GM12878 (cell line): ENCODE measurements around the gene SYN1. TPM values are rescaled to one million over a fixed set of nuclear protein-coding genes. Genes with fewer than 3 reads are reported as not detected.
A peak's percentile ranks its signal among the peaks of the same experiment; 100 is the strongest.

Experiments used
- BCL11A ChIP-seq: IDR thresholded peaks from 2 replicates; pipeline ENCODE4 v1.6.1; 2011; ENCODE audit warnings: low read depth, low read length
- CBFB ChIP-seq: IDR thresholded peaks from 2 replicates; pipeline ENCODE4 v1.6.1; 2016; ENCODE audit warnings: antibody characterized with exemption, low read depth
- GABPA ChIP-seq: IDR thresholded peaks from 2 replicates; pipeline ENCODE4 v1.6.1; 2014; ENCODE audit warnings: antibody characterized with exemption, low read depth, mild to moderate bottlenecking, inconsistent platforms
- IKZF1 ChIP-seq: fragments of 450-650 bp; conservative IDR thresholded peaks from 2 replicates; pipeline ENCODE4 v1.6.1; 2017; ENCODE audit warnings: antibody characterized with exemption, mild to moderate bottlenecking
- IRF3 ChIP-seq: fragments of 450-650 bp; IDR thresholded peaks from 2 replicates; pipeline ENCODE4 v1.6.1; 2014; ENCODE audit warnings: mild to moderate bottlenecking
- MEF2A ChIP-seq: IDR thresholded peaks from 2 replicates; pipeline ENCODE4 v1.6.1; 2011; ENCODE audit warnings: low read depth, mild to moderate bottlenecking, low read length, moderate library complexity; ENCODE audit not compliant: insufficient read depth
- MTA2 ChIP-seq: fragments of 450-650 bp; IDR thresholded peaks from 2 replicates; pipeline ENCODE4 v1.6.1; 2016; ENCODE audit warnings: low read depth, mild to moderate bottlenecking, moderate library complexity
- MXI1 ChIP-seq: fragments of 150-350 bp; IDR thresholded peaks from 2 replicates; pipeline ENCODE4 v1.6.1; 2011; ENCODE audit warnings: low read depth, mild to moderate bottlenecking, inconsistent platforms, low read length, improper control_type of control experiment
- NFXL1 ChIP-seq: fragments of 450-650 bp; IDR thresholded peaks from 2 replicates; pipeline ENCODE4 v1.6.1; 2017; ENCODE audit warnings: antibody characterized with exemption, mild to moderate bottlenecking, borderline replicate concordance
- NFYA ChIP-seq: IDR thresholded peaks from 2 replicates; pipeline ENCODE4 v1.6.1; 2011; ENCODE audit warnings: low read depth, mild to moderate bottlenecking, low read length, improper control_type of control experiment, borderline replicate concordance
- PKNOX1 ChIP-seq: fragments of 450-650 bp; IDR thresholded peaks from 2 replicates; pipeline ENCODE4 v1.6.1; 2016; ENCODE audit warnings: mild to moderate bottlenecking
- RBBP5 ChIP-seq: fragments of 200-600 bp; sonication (generic); conservative IDR thresholded peaks from 2 replicates; pipeline ENCODE4 v1.6.1; 2016
- SKIL ChIP-seq: fragments of 450-650 bp; IDR thresholded peaks from 2 replicates; pipeline ENCODE4 v1.6.1; 2017; ENCODE audit warnings: mild to moderate bottlenecking, low read depth, inconsistent platforms; ENCODE audit not compliant: poor library complexity, severe bottlenecking
- SUZ12 ChIP-seq: fragments of 200-600 bp; sonication (generic); IDR thresholded peaks from one replicate; pipeline ENCODE4 v1.6.1; 2018; ENCODE audit warnings: antibody characterized with exemption, mild to moderate bottlenecking; ENCODE audit not compliant: unreplicated experiment
- WRNIP1 ChIP-seq: IDR thresholded peaks from 2 replicates; pipeline ENCODE4 v1.6.1; 2011; ENCODE audit warnings: low read depth, low read length, improper control_type of control experiment, borderline replicate concordance
- ZNF24 ChIP-seq: fragments of 450-650 bp; IDR thresholded peaks from 2 replicates; pipeline ENCODE4 v1.6.1; 2017; ENCODE audit warnings: antibody characterized with exemption, mild to moderate bottlenecking
- ZNF384 ChIP-seq: IDR thresholded peaks from 2 replicates; pipeline ENCODE4 v1.6.1; 2012; ENCODE audit warnings: low read depth, mild to moderate bottlenecking, low read length, improper control_type of control experiment, borderline replicate concordance
- polyA plus RNA-seq, 11 experiments: library from polyadenylated mRNA; depleted of rRNA in 4 of 11; unstranded in 6 of 11; stranded (reverse) in 5 of 11; fragments of >200 nt; fragmentation: Nextera tagmentation in 4 of 11; fragmentation: Illumina TruSeq in 1 of 11; extraction: Ambion mirVana in 4 of 11; extraction: Trizol in 1 of 11; gene quantifications; 1 replicate in 1 of 11; 2 replicates in 10 of 11; pipeline versions ENCODE4 v1.2.1 to v1.2.3, GENCODE V29; 2011 to 2016; ENCODE audit warnings: inconsistent platforms in 2 of 11, missing spikeins in 2 of 11, low read depth in 1 of 11
- total RNA-seq, 4 experiments: library from RNA; depleted of rRNA in 3 of 4; stranded (reverse); fragments of >200 nt in 3 of 4; fragmentation: Illumina TruSeq in 1 of 4; extraction: Trizol in 1 of 4; gene quantifications; 2 replicates each; pipeline versions ENCODE4 v1.2.1 to v1.2.3, GENCODE V29; 2013 to 2021
- TF ChIP-seq, protein P1 (sequence below): IDR thresholded peaks from 2 replicates; pipeline ENCODE4 v1.6.1; 2012; ENCODE audit warnings: improper control_type of control experiment, low read depth, low read length; ENCODE audit not compliant: insufficient replicate concordance
- TF ChIP-seq, protein P2 (sequence below): IDR thresholded peaks from 2 replicates; pipeline ENCODE4 v1.6.1; 2011; ENCODE audit warnings: low read depth, low read length, improper control_type of control experiment, borderline replicate concordance

The SYN1 gene
- total and polyA plus RNA-seq, 10 of the 15 experiments (the other 5 are each of a cell fraction or from before 2014, with no cell fraction given): 0.09 to 0.57 (median 0.16) TPM; not detected in 3

GRCh38 chrX:47650164-47651042, 30.7 kb upstream of the SYN1 start, which contains the start of gene ELK1 (continued):
- TF ChIP-seq, protein P1, sequence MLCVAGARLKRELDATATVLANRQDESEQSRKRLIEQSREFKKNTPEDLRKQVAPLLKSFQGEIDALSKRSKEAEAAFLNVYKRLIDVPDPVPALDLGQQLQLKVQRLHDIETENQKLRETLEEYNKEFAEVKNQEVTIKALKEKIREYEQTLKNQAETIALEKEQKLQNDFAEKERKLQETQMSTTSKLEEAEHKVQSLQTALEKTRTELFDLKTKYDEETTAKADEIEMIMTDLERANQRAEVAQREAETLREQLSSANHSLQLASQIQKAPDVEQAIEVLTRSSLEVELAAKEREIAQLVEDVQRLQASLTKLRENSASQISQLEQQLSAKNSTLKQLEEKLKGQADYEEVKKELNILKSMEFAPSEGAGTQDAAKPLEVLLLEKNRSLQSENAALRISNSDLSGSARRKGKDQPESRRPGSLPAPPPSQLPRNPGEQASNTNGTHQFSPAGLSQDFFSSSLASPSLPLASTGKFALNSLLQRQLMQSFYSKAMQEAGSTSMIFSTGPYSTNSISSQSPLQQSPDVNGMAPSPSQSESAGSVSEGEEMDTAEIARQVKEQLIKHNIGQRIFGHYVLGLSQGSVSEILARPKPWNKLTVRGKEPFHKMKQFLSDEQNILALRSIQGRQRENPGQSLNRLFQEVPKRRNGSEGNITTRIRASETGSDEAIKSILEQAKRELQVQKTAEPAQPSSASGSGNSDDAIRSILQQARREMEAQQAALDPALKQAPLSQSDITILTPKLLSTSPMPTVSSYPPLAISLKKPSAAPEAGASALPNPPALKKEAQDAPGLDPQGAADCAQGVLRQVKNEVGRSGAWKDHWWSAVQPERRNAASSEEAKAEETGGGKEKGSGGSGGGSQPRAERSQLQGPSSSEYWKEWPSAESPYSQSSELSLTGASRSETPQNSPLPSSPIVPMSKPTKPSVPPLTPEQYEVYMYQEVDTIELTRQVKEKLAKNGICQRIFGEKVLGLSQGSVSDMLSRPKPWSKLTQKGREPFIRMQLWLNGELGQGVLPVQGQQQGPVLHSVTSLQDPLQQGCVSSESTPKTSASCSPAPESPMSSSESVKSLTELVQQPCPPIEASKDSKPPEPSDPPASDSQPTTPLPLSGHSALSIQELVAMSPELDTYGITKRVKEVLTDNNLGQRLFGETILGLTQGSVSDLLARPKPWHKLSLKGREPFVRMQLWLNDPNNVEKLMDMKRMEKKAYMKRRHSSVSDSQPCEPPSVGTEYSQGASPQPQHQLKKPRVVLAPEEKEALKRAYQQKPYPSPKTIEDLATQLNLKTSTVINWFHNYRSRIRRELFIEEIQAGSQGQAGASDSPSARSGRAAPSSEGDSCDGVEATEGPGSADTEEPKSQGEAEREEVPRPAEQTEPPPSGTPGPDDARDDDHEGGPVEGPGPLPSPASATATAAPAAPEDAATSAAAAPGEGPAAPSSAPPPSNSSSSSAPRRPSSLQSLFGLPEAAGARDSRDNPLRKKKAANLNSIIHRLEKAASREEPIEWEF: no peak
- no peak for TF ChIP-seq MEF2A
- TF ChIP-seq SKIL: no peak
- TF ChIP-seq ZNF384: no peak
- TF ChIP-seq IKZF1: peak; percentile 51; the same call in 1 of the 2 replicates
- no peak for TF ChIP-seq CBFB
- TF ChIP-seq ZNF24: no peak
- no peak for TF ChIP-seq WRNIP1
- no peak for TF ChIP-seq RBBP5
- TF ChIP-seq MXI1: peak; percentile 49; the same call in 1 of the 2 replicates
- no peak for TF ChIP-seq NFYA
- no peak for TF ChIP-seq BCL11A
- TF ChIP-seq NFXL1: no peak
- TF ChIP-seq MTA2: no peak
- 0 out of 2 replicates have a peak, but pooled peaks have one; percentile 52 for TF ChIP-seq IRF3
- TF ChIP-seq PKNOX1: peak; percentile 95
- no peak for TF ChIP-seq SUZ12
- TF ChIP-seq, protein P2, sequence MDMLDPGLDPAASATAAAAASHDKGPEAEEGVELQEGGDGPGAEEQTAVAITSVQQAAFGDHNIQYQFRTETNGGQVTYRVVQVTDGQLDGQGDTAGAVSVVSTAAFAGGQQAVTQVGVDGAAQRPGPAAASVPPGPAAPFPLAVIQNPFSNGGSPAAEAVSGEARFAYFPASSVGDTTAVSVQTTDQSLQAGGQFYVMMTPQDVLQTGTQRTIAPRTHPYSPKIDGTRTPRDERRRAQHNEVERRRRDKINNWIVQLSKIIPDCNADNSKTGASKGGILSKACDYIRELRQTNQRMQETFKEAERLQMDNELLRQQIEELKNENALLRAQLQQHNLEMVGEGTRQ: peak; percentile 50
- TF ChIP-seq GABPA: no peak
